MM.1S (cell line): ENCODE results near the gene TOX2.

Source experiments
- DNase-seq: peaks from one replicate; pipeline ENCODE4 v3.0.0-alpha.2; 2015
- H2AFZ ChIP-seq: fragments of 300-600 bp; sonication (generic); 2 replicates; pipeline ENCODE4 v1.6.0; 2016; ENCODE audit warnings: antibody characterized with exemption, low read length
- H3F3A ChIP-seq: fragments of 300-600 bp; sonication (generic); 2 replicates; pipeline ENCODE4 v1.6.1; 2016; ENCODE audit warnings: mild to moderate bottlenecking, antibody characterized with exemption, low read length, moderate library complexity, mixed read lengths; ENCODE audit not compliant: insufficient read depth
- H3K27ac ChIP-seq: fragments of 300-600 bp; sonication (generic); 2 replicates; pipeline ENCODE4 v1.5.1; 2016; ENCODE audit warnings: mild to moderate bottlenecking, low read length
- H3K27me3 ChIP-seq: fragments of 300-600 bp; sonication (generic); replicated peaks from 2 replicates; pipeline ENCODE4 v1.6.0; 2016; ENCODE audit warnings: low read length; ENCODE audit not compliant: insufficient read depth
- H3K36me3 ChIP-seq: fragments of 300-600 bp; sonication (generic); replicated peaks from 2 replicates; pipeline ENCODE4 v1.6.1; 2016; ENCODE audit warnings: mild to moderate bottlenecking, low read length, mixed read lengths; ENCODE audit not compliant: insufficient read depth
- H3K4me1 ChIP-seq: fragments of 300-600 bp; sonication (generic); 2 replicates; pipeline ENCODE4 v1.6.1; 2016; ENCODE audit warnings: low read length, mixed read lengths
- H3K4me2 ChIP-seq: fragments of 300-600 bp; sonication (generic); 2 replicates; pipeline ENCODE4 v1.6.0; 2016; ENCODE audit warnings: low read depth, low read length
- H3K4me3 ChIP-seq: fragments of 300-600 bp; sonication (generic); 2 replicates; pipeline ENCODE4 v1.5.1; 2016; ENCODE audit warnings: low read length, mixed read lengths
- H3K79me2 ChIP-seq: fragments of 300-600 bp; sonication (generic); 2 replicates; pipeline ENCODE4 v1.6.1; 2016; ENCODE audit warnings: mixed run types, low read length, mixed read lengths
- H3K9ac ChIP-seq: fragments of 300-600 bp; sonication (generic); 2 replicates; pipeline ENCODE4 v1.6.1; 2016; ENCODE audit warnings: low read length, mixed read lengths
- H3K9me2 ChIP-seq: fragments of 300-600 bp; sonication (generic); replicated peaks from 2 replicates; pipeline ENCODE4 v1.6.1; 2016; ENCODE audit warnings: mild to moderate bottlenecking, low read length, mixed read lengths; ENCODE audit not compliant: insufficient read depth
- H3K9me3 ChIP-seq: fragments of 300-600 bp; sonication (generic); replicated peaks from 2 replicates; pipeline ENCODE4 v1.6.1; 2016; ENCODE audit warnings: mild to moderate bottlenecking, low read length, mixed read lengths; ENCODE audit not compliant: insufficient read depth
- H4K20me1 ChIP-seq: fragments of 300-600 bp; sonication (generic); 2 replicates; pipeline ENCODE4 v1.6.1; 2016; ENCODE audit warnings: mild to moderate bottlenecking, low read length, moderate library complexity, mixed read lengths; ENCODE audit not compliant: insufficient read depth
- CTCF ChIP-seq: fragments of 300-600 bp; sonication (generic); IDR thresholded peaks from 2 replicates; pipeline ENCODE4 v1.5.1; 2016; ENCODE audit warnings: antibody characterized with exemption, low read length, mixed read lengths
- EZH2 ChIP-seq: fragments of 300-600 bp; sonication (generic); optimal IDR thresholded peaks from 2 replicates; pipeline ENCODE3; 2017; ENCODE audit warnings: low read depth, mild to moderate bottlenecking, antibody characterized with exemption, low read length, mixed read lengths
- EZH2phosphoT487 ChIP-seq: fragments of 300-600 bp; sonication (generic); IDR thresholded peaks from 2 replicates; pipeline ENCODE4 v1.6.1; 2018; ENCODE audit warnings: antibody characterized with exemption, low read length

Gene TOX2

GRCh38 chr20:43899274-43900120 is 15.2 kb upstream of the TOX2 start:
- H3F3A ChIP-seq = no peaks in the 10 kb centered on the region
- no peak overlapping the region for H3K4me3 ChIP-seq
- no peak overlapping the region for H3K4me2 ChIP-seq
- H3K27ac ChIP-seq = no peak overlapping the region
- TF ChIP-seq EZH2 = no peak
- TF ChIP-seq EZH2phosphoT487 = no peak
- no peak for TF ChIP-seq CTCF
- no peaks in the 10 kb centered on the region for H3K36me3 ChIP-seq
- H3K9me2 ChIP-seq = no peaks in the 10 kb centered on the region
- H3K4me1 ChIP-seq = no peaks in the 10 kb centered on the region
- H3K9ac ChIP-seq = no peak overlapping the region
- no peaks in the 10 kb centered on the region for H3K9me3 ChIP-seq
- no peaks in the 10 kb centered on the region for H3K27me3 ChIP-seq
- H3K79me2 ChIP-seq = no peaks in the 10 kb centered on the region
- DNase-seq = no peak
- H4K20me1 ChIP-seq = no peaks in the 10 kb centered on the region
- no peak overlapping the region for H2AFZ ChIP-seq

GRCh38 chr20:43900121-43900466 is 14.6 kb upstream of the TOX2 start:
- Histone ChIP-seq H3K27ac (no peak overlapping the region), H3K9me2 (no peaks in the 10 kb centered on the region), H2AFZ (no peak overlapping the region), H3K79me2 (no peaks in the 10 kb centered on the region), H3K36me3 (no peaks in the 10 kb centered on the region), H3F3A (no peaks in the 10 kb centered on the region), H3K4me3 (no peak overlapping the region), H4K20me1 (no peaks in the 10 kb centered on the region), H3K4me1 (no peaks in the 10 kb centered on the region), H3K27me3 (no peaks in the 10 kb centered on the region), H3K9ac (no peak overlapping the region), H3K9me3 (no peaks in the 10 kb centered on the region), H3K4me2 (no peak overlapping the region)
- TF ChIP-seq EZH2phosphoT487 (no peak), CTCF (no peak), EZH2 (no peak)
- no peak for DNase-seq

- Histone ChIP-seq H3K27ac (no peak overlapping the region), H3K4me1 (no peaks in the 10 kb centered on the region), H3K27me3 (no peaks in the 10 kb centered on the region), H2AFZ (no peak overlapping the region), H3K4me3 (no peak overlapping the region), H3K4me2 (no peak overlapping the region), H3K79me2 (no peaks in the 10 kb centered on the region), H3F3A (no peaks in the 10 kb centered on the region), H3K36me3 (no peaks in the 10 kb centered on the region), H3K9ac (no peak overlapping the region), H4K20me1 (no peaks in the 10 kb centered on the region), H3K9me3 (no peaks in the 10 kb centered on the region), H3K9me2 (no peaks in the 10 kb centered on the region)
- no peak for DNase-seq
- TF ChIP-seq EZH2phosphoT487 = no peak
- TF ChIP-seq CTCF = no peak
- no peak for TF ChIP-seq EZH2
Measured at GRCh38 chr20:43900496-43900895, 14.2 kb upstream of the TOX2 start.
